GM19025 (cell line): Measurements from ENCODE around the gene DLGAP4.

Experiments
- ATAC-seq: cut with Tn5 transposase; IDR thresholded peaks from one replicate; pipeline ENCODE4 v1.9.1; 2021; ENCODE audit warnings: mild to moderate bottlenecking, low read depth, moderate library complexity; ENCODE audit not compliant: unreplicated experiment

Gene DLGAP4

DNA sequence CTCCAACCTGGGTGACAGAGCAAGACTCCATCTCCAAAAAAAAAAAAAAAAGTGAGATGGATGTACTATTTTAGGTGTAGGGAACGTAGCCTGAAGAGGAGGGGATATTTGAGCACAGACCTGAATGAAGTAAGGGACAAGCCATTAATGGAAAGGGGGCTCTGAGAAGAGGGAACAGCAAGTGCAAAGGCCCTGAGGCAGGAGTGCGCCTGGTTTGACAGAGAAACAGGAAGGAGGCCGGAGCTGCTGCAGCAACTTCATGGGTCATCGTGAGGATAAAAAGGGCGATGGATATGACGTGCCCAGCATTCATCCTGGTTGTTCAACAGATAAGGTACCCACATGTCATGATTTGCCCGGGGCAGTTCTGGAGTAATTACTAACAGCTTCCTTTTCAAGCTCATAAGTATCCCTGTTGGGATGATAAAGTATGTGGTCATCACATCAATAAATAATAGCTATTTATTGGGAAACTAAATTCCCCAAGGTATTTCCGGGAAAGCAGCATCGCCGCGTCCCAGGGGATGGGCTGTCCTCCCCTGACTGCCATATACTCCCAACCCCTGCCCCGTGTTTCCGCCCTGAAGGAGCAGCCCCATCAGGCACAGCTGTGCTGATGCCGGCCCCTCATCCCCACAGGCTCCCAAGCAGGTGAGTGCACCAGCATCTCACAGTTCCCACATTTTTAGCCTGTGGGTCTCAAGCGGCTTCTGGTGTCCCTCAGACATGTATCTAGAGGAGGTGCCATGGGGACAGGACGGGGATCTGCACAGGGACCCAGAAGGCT lies 43.4 kb downstream of the DLGAP4 start:
- ATAC-seq = no peak

DNA sequence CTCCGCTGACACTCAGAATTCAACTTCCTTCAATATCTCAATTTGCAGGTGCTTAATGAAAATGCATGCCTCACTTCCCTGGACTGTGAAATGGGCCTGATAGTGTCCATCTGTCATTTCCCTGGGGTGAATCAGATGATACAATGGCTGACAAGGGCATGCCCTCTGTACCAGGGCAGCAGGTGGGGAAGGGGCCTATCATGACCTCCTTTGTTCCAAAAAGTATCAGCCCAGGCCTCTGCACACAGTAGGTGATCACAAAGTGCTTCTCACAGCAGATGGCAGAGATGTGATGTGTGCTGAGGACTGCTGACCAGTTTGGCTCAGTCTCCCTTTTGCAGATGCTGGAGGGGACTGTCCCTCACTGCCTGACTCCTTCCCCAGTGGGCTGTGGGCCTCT lies 44.3 kb downstream of the DLGAP4 start:
- ATAC-seq = no peak

DNA sequence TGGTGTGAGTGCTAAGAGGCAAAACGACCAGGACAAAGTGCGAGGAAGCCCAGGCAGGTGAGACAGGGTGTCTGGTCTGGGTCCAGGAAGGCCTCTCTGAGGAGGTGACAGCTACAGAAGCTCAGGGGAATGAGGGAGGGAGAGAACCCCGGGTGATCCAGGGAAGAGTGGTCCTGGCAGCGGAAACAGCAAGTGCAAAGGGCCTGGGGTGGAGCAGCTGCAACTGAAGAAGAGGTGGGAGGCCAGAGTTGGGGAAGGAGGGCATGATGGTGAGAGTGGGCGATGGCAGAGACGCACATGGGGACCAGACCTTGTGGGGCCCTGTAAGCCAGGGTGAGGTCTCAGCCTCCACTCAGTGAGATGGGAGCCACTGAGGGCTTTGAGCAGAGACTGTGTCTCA lies 45.8 kb downstream of the DLGAP4 start:
- no peak for ATAC-seq

DNA sequence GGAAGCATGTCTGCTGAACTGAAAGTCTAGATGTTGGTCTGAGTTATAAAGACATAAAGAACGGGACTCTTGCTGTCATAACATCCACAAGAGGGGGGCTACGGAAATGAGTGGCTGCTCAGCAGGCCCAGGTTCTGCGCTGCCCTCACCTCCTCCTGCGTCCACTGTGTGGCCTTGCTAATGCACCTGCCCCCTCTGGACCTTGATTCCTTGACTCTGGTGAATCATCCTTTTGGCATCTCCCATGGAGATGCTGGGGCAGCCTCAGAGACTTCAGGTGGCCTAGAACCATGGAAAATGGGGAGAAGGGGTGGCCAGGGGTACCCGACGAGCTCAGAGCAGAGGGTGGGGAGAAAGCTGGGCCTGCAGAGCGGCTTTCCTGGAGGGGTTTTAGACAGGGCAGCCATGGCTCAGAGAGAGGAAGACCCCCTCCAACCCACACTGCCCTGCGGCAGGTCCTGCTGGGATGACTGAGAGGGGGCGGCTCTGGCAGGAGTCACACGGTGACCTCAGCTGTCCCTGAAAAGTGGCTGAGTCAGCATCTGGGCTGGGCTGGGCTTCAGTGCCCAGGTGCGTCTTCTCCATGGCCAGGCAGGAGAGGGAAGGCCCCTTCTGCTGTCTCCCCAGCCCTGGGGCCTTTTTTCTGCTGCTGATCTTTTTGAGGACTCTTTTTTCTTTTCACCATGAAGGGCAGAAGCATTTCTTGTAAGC lies 46.9 kb downstream of the DLGAP4 start:
- ATAC-seq = no peak

DNA sequence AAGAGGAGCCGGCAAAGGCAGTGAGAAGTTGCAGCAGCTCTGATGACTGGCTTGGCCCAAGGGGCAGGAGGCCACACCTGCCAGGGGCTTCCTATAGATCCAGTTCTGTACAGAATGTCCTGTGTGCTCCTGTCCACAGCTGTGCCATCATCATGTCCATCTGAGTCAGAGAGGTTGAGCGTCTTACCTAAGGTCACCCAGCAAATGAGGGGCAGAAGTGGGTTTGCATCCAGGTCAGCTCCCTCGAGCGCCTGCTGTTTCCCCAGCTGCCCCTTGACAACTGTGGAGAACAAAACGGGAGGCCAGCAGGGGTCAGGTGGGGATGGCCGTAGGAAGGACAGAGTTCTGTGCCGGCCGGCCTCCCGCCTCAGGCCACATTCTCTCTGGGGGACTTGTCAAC lies 47.6 kb downstream of the DLGAP4 start:
- no peak for ATAC-seq

DNA sequence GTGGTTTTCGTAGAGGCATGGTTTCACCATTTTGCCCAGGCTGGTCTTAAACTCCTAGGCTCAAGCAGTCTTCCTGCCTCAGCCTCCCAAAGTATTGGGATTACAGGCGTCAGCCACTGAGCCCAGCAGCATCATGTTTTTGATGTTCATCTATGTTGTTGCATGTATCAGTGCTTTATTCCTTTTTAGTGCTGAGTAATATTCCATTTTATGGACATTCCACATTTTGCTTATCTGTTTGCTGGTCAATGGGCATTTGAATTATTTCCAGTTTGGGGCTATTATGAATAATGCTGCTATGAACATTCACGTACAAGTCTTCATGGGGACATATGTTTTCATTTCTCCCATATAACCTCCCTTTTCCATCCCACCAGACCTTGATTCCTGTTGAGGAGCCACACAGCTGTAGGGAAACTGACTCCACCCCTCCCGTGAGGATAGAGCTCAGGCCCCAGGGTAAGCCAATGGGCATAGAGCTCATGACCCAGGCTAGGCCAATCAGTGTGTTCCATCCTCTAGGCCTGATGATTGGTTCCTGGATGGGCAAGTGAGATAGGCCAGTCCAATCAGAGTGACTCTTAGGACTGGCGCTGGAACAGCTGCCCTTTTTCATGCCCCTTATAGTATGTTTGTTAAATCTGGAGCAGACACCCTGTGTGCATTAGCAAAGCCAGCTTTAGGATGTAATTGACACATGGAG lies 49.5 kb downstream of the DLGAP4 start:
- ATAC-seq = no peak

DNA sequence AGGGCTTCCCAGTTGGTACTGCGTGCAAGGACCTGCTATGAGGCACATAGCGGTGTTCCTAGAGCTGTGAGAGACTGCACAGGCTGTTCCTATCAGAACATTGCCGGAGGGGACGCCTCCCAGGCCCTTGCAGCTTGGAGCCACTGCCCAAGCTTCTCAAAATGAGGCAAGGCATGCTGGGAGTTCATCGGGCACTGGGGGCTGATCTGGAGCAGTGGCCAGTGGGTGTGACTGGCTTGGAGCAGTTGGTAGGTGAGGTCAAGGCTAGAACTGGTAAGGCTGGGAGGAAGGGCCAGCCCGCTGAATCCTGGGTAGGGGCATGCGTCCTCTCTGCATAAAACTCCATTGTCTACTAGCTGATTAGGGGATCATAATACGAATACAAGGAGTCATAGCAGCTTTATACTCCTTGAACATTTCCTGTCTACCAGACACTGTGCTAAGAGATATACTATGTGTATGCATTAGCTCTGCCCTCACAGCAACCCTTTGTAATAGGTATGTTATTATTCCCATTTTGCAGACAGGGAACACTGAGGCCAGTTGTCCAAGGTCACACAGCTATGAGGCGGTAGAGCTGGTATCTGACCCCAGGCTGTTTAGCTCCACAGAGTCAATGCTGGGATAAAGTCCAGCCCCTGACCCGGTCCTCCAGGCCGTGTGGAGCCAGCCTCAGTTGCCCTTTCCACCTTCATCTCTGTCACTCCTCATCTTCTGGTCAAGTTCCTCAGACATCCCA lies 53.7 kb downstream of the DLGAP4 start:
- no peak for ATAC-seq

DNA sequence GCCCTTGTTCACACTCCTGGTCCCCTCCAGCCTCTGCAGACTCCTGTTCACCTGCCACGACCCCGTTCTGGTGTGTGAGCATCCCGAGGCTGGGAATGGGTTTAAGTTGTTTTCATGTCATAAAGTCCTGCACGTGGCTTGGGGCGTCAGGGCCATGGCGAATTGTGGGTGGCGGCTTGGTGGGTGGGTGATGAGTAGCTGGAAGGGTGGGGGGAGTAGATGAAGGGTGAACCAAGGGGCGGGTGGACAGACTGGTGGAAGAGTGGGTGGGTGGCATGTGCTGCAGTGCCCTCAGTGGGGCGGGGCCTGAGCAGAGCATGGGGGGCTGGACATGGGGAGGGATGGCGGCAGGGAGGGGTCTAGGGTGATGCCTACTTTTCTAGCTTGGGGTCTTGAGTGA lies 54.3 kb downstream of the DLGAP4 start:
- ATAC-seq = no peak

DNA sequence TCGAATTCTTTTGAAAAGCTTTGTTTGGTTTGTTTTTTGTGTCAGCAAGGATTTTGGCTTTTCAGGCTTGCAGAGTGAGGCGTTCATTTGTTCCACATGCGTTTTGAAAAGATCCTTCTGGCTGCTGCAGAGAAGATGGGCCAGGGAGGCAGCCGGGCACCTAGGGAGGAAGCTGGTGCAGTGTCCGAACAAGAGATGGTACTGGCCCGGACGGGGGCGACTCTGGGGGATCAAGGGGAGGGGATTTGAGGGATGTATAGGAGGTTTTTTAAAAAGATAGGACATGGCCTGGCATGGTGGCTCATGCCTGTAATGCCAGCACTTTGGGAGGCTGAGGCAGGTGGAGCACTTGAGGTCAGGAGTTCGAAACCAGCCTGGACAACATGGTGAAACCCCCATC lies 55.3 kb downstream of the DLGAP4 start:
- no peak for ATAC-seq

DNA sequence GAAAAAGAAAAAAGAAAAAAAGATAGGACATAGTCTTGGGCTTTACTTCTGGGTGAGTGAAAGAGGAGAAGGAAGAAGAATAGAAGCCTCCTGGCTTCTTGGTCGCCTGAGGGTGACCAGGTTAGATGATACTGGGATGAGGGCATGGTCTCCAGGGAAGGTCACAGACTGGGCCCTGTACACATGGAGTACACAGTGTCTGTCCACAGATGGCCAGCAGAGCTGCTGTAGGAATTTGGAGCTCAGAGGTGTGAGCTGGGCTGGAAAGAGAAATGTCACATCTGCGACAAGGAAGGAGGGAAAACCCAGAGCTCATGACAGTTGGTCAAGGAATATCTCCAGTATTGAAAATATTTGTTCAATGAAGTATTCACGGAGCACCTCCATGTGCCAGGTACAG lies 56.1 kb downstream of the DLGAP4 start:
- no peak for ATAC-seq

DNA sequence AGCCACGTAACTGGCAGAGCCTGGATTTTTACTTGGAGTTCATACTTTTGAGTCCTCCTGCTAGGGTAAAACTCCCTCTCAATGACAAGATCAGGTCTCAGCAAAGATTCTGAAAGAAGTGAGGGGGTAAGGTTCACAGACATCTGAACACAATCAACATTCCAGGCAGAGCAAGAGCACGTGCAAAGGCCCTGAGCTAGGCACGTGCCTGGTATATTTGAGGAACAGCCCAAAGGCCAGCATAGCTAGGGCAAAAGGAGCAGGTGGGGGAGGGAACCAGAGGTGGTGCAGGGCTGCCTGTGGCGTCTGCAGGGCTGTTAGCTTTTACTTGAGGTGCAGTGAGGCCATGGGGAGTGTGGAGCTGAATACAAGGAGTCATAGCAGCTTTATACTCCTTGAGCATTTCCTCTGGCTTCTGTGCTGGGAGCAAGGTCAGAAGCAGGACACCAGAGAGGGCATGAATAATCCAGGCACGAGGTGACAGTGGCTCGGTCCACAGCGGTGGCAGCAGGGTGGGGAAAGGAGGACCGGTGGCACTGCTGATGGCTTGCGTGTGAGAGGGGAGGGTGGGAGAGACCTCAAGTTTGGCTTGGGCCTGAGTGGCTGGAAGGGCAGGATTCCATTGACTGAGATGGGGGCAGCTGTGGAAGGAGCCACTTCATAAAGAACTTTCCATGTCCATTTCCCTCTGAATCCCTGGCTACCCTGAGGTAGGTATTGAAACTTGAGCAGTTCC lies 57.0 kb downstream of the DLGAP4 start:
- ATAC-seq = no peak

DNA sequence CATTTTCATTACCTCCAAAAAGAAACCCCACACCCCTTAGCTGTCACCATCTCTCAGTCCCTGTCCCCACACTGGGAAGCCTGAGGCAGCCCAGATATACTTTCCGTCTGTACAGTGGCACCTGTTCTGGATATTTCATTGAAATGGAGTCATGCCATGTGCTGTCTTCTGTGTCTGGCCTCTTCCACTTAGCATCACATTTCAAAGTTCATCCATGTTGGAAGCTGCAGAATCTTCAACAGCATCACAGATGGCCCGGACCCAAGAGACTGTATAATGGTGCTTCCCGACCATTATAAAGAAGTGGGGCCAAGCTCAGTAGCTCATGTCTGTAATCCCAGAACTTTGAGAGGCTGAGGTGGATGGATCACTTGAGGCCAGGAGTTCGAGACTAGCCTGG lies 58.4 kb downstream of the DLGAP4 start:
- ATAC-seq = no peak

DNA sequence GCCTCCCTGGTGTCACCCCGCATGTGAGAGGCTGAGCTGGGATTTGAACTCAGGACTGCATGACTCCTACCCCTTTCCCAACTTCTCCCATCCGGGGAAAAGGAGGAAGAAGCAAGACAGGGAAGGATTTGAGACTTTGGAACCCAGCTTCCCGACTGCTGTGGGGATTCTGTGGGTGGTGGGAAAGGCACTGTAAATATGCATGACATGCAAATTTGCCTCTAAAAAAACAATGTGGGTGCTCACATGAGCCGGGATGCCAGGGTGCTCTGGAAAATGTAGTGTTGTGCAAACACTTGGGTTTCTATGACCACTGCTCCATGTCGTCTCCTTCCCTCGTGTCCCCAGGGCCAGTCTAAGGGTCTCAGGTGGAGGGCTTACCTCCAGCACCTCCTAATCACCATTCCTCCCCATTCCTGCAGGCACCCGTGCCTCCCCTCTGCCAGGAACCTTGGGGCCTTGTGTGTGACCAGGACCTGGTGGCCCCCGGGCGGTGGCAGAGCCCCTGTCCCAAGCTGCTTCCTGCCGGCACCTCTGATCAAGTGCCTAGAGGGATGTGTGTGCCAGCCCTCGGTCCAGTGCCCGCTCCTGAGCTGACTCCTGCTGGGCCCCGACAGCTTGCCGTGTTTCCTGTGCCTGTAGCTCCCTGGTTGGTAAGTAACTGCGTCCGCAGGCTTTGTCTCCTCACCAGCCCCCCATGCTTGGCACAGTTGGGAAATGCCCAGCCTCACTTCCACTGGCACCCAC lies 60.7 kb downstream of the DLGAP4 start:
- ATAC-seq = no peak

DNA sequence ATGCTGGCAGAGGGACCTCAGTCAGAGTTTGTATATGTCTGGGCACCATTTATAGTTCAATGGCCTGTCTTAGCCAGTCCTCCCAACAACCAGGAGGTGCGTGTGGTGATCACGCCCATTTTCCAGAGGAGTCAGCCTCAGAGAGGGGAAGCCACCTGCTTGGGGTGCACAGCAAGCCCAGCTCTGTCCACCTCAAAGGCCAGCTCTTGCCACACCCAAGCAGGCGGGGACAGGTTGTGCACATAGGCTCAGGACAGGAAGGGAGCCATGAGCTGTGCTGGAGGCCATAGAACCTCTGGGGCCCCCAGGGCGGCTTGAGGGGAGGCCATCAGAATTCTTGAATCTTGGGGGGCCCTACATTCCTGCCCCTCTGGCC lies 61.2 kb downstream of the DLGAP4 start:
- ATAC-seq = no peak

DNA sequence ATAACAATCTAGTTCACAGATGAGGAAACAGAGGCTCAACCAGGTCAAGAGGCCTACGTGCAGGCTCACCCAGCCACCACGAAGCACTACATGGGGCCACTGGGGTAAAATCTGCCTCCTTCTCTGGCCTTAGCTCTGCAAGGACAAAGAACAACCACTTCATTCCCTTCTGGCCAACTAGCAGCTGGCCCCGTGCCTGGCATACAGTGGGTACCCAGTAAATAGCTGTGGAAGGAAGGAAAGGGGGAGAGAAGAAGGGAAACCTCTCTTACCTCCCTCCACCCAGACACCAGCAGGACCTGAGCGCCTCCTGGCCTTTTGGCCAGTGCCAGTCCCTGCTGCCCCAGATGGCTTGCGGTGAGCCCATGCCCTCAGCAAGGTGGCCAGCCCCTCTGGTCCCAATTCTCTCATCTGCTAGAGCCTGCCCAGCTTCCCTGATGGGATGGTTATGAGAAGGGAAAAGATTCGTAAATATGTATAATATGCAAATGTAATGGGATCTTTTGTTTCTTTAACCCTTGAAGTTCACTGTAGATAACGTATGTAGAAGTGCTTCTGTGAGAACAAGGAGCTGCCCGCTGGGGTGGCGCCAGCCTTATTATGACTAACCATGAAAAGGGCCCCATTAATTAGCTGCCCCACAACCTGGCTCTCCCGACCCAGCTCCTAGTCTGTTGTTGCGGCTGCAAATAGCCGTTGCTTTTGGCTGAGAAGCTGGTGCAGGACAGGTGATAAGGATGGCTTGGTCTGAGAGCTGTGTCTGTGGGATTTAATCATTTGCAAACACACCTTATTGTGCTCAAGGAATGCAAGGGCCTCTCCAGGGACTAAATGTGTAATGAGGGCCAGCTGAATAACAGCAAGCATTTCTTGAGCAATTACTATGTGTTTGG lies 62.0 kb downstream of the DLGAP4 start:
- no peak for ATAC-seq

DNA sequence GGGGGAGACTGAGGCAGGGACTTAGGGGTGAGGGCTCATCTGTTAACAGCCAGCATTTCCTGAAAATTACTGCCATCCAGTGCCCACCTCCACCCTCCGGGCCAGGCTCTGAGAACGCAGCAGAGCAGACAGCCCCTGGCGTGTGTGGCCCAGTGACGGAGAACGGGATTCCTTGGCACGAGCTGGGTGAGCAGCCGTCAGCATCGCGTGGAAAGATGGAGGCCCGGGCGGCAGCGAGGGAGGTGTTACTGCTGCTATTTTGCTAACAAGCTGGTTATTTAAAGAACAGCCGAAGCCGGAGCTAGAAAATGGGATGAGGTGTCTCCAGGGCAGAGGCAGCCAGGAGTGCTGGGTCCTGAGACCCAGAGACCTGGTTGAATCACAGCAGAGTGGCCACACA lies 62.7 kb downstream of the DLGAP4 start:
- ATAC-seq = no peak

DNA sequence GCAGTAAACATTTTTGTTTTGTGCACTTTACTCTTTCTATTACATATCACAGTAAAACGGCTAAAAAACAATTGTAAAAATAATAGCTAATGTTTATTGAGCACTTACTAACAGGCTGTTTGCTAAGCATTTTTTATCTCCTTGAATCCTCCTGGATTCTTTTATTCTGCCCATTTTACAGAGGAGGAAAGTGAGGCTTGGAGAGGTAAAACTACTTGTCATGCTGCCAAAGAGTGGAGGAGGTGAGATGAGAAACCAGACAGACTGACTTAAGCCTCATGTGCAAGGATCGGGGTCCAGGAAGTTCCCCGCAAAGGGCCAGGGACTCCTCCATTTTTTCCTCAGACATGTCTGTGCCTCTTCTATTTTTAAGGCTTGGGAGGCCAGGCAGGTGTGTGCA lies 63.6 kb downstream of the DLGAP4 start:
- no peak for ATAC-seq

DNA sequence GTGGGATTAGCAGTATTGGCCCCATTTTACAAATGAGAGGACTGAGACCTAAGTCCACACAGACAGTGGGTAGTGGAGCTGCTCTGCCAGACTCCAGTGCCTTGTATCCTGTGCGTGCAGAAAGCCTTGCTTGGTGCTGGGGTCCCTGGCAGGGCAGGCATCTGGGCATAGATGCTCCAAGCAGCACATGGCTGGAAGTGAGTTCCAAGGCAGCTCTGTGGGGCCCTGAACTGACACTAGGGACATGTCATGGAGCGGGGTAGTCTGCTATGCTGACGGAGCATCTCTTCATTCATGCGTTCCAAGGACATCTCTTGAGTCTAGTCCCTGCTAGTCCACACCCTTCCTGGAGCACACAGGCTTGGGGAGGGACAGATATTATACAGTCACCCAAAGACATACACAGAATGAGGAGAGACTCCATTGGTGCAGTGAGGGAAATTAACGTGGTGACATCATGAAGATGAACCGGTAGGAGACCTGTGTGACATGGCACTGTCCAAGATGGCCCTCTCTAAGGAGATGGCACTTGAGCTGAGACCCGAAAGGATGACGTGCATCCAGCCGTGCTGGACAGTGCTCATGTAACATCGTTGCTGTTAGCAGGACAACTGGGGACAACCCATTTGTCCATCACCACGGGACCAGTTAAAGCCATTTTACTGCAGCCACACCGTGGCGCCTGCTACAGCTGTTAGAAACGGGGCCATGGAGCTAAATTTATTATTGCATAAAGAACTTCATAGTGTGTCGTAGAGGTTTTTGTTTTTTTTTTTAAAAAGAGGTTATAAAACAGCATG lies 65.1 kb downstream of the DLGAP4 start:
- ATAC-seq = no peak
